ENCODE measurements around the gene SUFU.

- TF ChIP-seq, protein P1, sequence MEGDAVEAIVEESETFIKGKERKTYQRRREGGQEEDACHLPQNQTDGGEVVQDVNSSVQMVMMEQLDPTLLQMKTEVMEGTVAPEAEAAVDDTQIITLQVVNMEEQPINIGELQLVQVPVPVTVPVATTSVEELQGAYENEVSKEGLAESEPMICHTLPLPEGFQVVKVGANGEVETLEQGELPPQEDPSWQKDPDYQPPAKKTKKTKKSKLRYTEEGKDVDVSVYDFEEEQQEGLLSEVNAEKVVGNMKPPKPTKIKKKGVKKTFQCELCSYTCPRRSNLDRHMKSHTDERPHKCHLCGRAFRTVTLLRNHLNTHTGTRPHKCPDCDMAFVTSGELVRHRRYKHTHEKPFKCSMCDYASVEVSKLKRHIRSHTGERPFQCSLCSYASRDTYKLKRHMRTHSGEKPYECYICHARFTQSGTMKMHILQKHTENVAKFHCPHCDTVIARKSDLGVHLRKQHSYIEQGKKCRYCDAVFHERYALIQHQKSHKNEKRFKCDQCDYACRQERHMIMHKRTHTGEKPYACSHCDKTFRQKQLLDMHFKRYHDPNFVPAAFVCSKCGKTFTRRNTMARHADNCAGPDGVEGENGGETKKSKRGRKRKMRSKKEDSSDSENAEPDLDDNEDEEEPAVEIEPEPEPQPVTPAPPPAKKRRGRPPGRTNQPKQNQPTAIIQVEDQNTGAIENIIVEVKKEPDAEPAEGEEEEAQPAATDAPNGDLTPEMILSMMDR (IDR thresholded peaks at IDR 0.05; ENCODE audit: poor library complexity), result no peak
- TF ChIP-seq EZH2 (IDR thresholded peaks at IDR 0.05; ENCODE audit: borderline replicate concordance), result no peak
- no peak for TF ChIP-seq EZH2phosphoT487 (IDR thresholded peaks at IDR 0.05; ENCODE audit: low read depth, severe bottlenecking, unreplicated experiment)
These were observed 130.9 kb downstream of the SUFU start for GRCh38 chr10:102634686-102635085.
